Raji (cell line): ENCODE data around the gene RBBP8NL.

Source experiments
- POLR2A ChIP-seq: IDR thresholded peaks from 2 replicates; pipeline ENCODE4 v1.6.1; 2011; ENCODE audit warnings: low read depth, low read length, control low read depth; ENCODE audit not compliant: insufficient read depth

The RBBP8NL gene

DNA sequence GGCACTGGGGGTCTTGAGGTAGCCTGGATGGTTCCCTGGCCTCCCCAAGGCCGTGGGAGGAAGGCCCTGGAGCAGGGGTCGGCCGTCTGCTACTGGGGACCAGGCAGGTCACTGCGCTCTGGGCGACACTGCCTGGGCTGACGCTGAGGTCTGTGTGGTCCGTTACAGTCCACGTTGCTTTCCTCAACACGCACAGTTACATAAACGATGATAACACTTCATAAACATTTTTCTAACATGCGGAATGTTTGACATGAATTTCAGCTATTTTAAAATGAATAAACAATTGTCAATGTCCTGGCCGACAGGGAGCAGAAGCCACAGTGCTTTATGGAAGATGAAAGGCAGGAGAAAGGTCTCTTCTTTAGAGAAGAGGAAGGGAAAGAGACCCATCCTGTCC lies 10.2 kb upstream of the RBBP8NL start:
- TF ChIP-seq POLR2A: no peak

DNA sequence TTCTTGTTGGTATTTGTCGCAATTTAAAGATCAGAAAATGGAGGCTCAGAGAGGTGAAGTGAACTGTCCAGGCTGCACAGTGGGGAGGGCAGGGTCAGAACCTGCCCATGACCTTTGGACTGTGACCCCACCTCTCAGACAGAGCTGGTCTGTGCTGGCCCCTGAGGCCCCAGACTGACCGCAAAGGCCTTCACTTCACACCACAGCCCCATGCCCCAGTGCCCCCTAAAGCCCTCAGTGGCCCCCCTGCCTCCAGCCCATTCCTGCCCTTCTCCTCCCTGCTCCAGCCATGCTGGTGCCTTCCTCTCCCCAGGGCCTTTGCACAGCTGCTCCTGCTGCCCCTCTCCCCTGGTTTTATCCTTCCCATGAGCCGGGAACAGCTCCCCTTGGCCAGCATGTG lies 9.4 kb upstream of the RBBP8NL start:
- TF ChIP-seq POLR2A: no peak

DNA sequence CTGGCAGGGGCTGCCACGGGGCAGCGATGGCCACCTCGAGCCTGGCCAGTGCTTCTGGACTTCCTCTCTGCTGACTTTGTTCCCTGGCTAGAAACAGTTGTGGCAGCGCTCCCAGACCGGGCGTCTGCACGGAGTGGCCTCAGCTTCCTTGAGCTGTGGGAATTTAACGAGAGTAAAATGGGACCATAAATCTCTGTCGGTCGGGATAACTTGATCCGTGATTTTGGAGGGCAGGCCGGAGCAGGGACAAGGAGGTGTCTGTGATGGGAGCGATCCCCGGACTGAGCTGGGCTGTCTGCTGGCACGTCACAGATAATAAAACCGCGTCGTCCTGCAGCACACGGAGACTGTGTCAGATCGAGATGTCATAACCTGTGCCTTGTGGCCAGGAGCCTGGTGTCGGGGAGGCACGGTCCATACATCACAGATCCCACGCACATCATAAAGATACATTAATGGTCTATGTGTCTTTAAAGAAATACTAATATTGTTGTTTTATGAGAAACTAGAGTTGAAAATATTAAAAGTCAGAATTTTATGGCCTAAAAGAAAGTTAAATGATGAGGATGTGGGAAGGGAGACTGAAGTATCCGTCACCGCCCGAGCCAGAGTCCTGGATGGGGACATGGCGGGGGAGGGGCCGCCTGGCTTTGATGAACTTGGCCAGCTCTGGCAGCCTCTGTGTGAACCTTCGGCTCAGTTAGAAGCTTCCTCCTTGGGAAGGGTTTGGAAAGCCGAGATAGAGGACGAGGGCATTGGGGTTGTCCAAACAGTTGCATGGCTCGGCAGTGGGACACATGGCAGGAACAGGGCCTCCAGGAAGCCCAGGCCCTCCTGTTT lies 6.5 kb upstream of the RBBP8NL start:
- TF ChIP-seq POLR2A: no peak

GRCh38 chr20:62430866-62431447 lies 3.6 kb upstream of the RBBP8NL start:
- TF ChIP-seq POLR2A: no peak

DNA sequence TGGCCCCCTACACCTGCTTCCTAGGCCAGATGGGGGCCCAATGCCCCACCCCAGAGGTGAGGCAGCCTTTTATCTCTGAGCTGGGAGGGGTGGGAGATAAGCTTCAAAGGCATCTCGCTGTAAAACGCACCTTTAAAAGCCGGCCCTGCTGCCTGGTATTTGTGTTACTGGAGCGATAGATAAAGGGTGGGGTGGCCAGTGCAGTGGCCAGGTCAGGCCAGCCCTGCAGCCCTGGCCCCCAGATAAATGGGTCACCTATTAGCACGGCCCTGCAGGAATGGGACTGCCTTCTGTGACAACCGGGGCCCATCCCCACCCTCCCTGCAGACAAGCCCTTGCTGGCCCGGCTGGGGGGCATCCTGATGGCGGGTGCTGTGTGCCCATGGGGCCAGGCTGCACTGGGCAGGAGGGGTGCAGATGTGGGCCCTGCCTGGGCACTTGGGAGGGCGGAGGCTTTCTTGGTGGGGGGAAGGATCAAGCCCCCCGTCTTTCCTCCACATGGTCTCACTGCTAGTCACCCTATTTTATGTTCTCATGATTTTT lies 3.0 kb upstream of the RBBP8NL start:
- no peak for TF ChIP-seq POLR2A

- TF ChIP-seq POLR2A: no peak
Observed at GRCh38 chr20:62429455-62430310, 2.3 kb upstream of the RBBP8NL start.

- TF ChIP-seq POLR2A: no peak
Observed at GRCh38 chr20:62428396-62429295, 1.3 kb upstream of the RBBP8NL start.

- TF ChIP-seq POLR2A: no peak
Observed at GRCh38 chr20:62428002-62428372, 648 bp upstream of the RBBP8NL start.

GRCh38 chr20:62426699-62427131 lies 624 bp downstream of the RBBP8NL start:
- no peak for TF ChIP-seq POLR2A

GRCh38 chr20:62425281-62426058 lies 1.9 kb downstream of the RBBP8NL start:
- TF ChIP-seq POLR2A: no peak

DNA sequence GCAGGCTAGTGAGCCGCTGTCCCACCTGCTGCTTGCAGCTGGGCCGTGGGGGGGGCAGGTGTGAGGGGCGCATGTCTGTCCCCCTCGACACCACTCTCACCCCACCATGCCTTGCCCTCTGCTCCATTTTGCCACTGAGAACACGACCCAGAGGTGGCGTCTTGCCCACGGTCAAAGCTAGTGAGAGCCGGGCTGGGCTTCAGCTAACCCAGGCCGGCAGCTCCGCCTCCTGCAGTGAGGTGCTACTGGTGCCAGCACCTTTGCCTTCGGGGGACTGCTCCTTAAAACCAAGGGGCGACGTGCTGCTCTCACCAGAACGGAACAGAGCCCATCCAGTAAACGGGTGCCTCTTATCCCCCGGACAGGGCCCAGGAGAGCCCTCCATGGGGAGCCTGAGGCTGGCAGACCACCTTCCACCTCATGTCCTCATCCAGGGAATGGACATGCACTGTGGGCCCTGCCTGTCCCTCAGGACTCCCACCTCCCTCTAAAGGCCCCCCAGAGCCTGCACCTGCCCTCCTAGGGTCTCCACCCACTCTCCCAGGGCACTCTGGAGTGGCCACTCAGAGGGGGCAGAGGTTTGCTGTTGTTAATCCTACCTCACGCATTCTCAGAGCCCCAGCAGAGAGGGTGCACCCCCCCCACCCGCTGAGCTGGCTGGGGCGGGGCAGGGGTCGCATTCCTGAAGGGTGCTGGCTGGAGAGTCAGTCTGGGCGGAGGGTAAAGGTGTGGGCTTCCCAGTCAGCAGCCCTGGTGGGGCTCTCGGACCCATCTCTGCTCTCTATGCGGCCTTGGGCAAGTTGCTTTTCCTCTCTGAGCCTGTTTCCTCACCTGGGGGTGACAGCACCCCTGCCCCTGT lies 2.9 kb downstream of the RBBP8NL start:
- no peak for TF ChIP-seq POLR2A

- TF ChIP-seq POLR2A: no peak
Observed at GRCh38 chr20:62423326-62423706, 4.0 kb downstream of the RBBP8NL start.
